Suppressor macrophage treated with lipopolysaccharide for 4 hours (primary cell): ENCODE data around the gene FOXP1.

ENCODE experiments used
- DNase-seq: peaks from one replicate; pipeline ENCODE4 v3.0.0-alpha.2; 2020

The FOXP1 gene

GRCh38 chr3:71163198-71163918 is 420.2 kb downstream of the FOXP1 start:
- DNase-seq, result no peak

DNA sequence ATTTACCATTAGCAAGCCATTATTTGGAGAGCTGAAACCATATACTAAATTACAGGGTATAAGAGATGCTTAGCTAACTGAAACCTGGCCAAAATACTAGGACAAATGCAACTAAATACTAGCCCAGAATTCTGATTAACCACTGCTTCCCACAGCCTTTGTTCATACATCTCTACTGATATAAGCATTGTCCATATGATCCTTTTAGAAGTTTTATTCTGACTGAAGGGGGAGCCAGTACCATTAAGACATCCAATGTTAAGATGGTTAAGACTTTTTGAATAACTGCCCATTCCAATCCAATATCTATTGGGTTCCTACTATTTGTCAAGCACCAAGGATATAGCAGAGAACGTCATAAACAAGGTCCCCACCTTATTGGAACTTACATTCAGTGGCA is 421.3 kb downstream of the FOXP1 start:
- DNase-seq, result no peak

- DNase-seq, result no peak
Observed at GRCh38 chr3:71160785-71161546, 422.6 kb downstream of the FOXP1 start.

DNA sequence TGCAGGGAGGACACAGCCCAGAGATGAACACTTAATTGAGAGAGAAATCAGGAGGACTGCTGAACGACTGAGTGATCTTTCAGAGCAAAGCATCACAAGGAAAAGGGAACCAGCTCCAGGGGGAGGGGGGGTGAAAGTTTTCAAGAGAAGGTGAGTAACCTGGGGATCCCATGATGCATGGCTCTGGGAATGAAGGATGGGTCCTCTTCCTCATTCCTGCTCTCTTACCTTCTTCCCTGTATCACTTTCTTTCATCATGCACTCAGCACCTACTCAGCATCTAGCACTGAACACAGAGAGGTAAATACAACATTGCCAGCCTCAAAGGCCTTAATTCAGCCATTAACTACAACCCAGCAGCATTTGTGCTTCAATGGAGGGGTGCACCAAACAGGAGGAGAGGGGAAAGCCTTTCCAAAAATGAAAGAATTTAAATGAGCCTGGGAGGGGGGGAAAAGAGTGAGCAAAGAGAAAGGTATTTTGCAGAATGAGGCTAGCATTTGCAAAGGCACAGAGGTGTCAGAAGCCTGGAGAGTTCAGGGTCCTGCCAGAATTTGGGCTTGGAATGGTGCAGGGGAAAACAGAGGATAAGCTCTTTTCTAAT is 427.4 kb downstream of the FOXP1 start:
- DNase-seq, result no peak

- no peak for DNase-seq
Observed at GRCh38 chr3:71154846-71155245, 428.7 kb downstream of the FOXP1 start.

- no peak for DNase-seq
Observed at GRCh38 chr3:71153713-71154112, 429.8 kb downstream of the FOXP1 start.

- no peak for DNase-seq
Observed at GRCh38 chr3:71152892-71153265, 430.6 kb downstream of the FOXP1 start.

DNA sequence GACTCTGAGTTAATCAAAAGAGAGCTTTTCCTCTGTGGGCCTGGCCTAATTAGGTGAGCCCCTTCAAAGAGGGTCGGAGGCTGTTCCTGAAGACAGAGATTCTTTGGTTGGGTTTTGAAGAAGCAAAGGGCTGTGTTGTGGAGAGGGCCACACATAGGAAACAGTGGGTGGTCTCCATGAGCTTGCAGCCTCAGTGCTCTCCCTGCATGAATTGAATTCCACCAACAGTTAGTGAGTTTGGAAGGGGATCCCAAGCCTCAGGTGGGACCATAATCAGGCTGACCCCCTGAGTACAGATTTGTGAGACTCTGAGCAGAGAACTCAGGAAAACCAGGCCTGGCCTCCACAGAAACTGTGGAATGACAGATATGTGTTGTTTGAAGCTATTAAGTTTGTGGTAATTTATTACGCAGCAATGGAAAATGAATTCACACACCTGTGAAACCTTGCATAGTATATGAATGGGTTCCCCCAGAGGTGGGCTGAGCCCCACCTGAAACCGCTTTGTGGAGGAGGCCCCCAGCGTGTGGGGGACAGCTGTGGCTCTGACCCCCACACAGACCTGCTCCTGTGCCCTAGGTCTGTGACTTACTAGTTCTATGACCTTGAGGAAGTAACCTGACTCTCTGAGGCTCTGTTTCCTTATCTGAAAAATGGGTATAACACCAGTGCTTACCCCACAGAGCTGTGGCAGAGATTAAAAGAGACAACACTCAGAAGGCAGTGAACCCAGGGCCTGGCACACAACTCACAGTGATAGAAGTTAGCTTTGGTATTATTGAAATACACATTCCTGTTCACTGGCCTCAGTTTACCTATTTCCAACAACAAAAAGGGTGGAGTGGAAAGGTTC is 431.3 kb downstream of the FOXP1 start:
- DNase-seq, result no peak

DNA sequence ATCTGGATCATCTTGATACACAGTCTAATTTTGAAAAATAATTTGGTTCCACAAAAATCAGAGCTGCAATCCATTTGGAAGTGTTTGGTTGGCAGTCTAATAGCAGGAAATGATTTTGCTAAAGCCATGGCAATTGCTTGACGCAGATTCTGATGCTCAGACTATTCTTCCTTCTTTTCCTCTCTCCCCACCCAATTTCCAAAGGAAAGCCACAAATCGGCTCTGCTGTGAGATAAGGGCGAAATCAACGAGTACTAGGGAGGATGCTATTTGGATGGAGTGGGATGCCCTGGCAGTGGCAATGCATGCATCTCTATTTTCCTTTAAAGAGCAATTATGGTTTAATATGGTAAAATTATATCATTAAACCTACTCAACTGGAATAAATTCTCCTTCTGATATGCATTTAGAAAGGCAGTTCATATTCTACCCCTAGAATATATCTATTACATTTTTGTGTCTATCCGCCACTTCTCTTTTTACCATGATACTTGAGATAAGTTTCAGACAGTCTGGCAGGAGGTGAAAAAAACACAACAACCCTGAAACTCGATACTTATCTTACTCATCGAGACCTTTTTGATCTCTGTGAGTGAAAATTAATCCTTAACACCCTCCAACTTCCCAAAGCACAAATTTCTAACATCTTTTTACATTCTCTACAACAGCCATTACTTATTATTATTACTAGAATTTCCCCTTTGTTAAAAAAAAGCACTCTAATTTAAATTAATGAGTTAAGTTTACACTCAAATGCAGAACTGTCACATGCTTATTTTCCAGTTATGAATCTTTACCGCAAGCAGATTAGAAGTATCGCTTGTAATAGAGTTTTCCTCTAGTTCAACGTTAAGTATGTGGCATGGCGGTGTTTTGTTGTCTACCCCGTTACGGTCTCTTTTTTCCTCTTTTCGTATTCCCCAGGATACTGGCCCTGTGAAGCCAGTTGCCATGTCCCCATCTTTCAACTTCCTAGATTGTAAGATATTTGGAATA is 433.3 kb downstream of the FOXP1 start:
- no peak for DNase-seq

- DNase-seq, result no peak
Observed at GRCh38 chr3:71148455-71149060, 435.0 kb downstream of the FOXP1 start.

GRCh38 chr3:71146673-71147072 is 436.9 kb downstream of the FOXP1 start:
- no peak for DNase-seq

DNA sequence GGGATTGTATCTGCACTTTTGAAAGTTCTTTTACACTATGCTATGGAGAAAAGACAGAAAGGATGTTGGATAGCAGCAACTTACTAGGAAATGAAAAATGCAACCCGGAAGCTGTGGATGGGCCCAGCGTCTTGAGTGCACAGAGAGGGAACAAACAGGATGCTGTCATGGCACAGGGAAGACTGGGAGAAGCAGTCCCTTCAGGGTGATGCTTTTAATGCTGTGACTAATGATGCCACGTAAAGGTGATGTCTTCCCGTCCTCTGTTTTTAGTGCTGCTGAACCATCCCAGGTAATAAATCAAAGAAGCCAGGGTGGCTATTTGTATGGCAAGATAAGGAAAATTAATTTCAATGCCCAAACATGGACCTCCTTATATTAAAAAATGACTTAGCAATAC is 437.6 kb downstream of the FOXP1 start:
- DNase-seq, result no peak

- no peak for DNase-seq
Observed at GRCh38 chr3:71144525-71145253, 438.8 kb downstream of the FOXP1 start.

DNA sequence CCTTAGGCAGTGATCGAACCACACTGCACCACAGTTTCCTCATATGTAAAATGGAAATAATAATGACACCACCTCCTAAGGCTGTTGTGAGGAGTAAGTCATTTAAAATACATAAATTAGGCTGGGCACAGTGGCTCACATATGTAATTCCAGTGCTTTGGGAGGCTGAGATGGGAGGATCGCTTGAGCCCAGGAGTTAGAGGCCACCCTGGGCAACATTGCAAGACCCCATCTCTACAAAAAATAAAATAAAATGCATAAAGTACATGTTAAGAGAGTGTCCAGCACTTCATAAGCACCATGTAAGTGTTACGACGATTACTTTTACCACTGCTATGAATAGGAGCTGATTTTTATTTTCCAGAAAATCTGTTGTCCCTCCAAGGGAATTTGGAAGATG is 440.0 kb downstream of the FOXP1 start:
- DNase-seq, result no peak

- no peak for DNase-seq
Observed at GRCh38 chr3:71142441-71143161, 440.9 kb downstream of the FOXP1 start.

GRCh38 chr3:71140477-71140876 is 443.1 kb downstream of the FOXP1 start:
- no peak for DNase-seq

DNA sequence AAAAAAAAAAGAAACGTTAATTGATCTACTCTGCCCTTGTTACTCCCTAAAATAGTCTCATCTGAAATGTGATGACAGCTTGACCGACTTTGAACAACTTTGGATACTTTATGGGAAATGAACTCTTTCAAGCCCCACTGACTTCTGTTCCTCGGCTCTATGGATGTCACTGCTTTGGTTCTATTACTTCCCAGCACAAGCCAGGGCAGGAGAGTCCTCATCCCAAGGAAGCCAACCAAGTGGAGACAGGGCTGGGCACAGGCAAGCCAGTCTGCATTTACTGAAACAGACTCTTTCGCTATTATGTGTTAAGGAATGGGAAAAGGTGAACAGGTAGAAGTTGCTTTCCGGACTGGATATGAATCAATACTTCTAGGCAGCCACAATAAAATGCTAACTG is 444.0 kb downstream of the FOXP1 start:
- no peak for DNase-seq

DNA sequence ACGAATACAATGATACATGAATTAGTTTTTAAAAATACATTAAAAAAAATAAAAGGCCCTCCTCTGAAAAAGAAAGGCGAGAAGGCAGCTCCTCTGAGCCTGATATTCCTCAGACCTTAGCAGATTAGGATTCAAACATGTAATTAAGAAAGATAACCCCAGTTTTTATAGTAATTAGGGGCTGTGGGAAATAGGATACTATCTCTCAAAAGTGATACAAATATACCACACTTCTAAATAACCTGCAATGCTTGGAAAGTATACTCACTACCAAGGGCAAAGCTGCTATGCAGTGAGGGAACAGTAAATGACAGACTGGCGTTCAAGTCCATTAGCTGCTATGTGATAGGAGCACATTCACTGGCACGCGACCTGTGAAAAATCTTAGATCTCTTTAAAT is 445.1 kb downstream of the FOXP1 start:
- DNase-seq, result no peak

DNA sequence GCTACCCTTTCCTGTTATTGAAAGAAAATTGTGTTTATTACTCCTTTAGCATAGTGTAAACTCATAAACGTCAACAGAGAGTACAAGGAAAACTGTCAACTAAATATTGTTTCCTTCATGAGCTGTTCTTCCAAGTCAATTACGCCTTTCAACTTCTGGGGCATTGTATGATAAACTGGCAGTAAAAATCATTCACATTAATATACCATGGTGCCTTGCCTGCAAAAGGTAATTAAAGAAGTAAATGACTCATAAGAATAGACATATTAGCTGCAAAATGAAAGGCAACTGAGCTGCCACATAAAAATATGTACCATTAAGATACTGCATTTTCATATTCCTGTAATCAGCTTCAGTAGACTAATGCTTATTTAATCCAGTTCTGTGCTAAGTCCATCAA is 447.3 kb downstream of the FOXP1 start:
- DNase-seq, result no peak
